Suppressor macrophage treated with lipopolysaccharide for 1 hour (primary cell): ENCODE measurements around the gene MROH2A.

Experiments used
- DNase-seq, 3 donors: peaks; one replicate each; pipeline ENCODE4 v3.0.0-alpha.2; 2020 to 2022

Gene MROH2A

GRCh38 chr2:233802132-233802815 is 24.1 kb downstream of the MROH2A start:
- DNase-seq = no peak

- no peak for DNase-seq
Measured at GRCh38 chr2:233803292-233803911, 25.3 kb downstream of the MROH2A start.

- no peak for DNase-seq
Measured at GRCh38 chr2:233803994-233804393, 25.9 kb downstream of the MROH2A start.

DNA sequence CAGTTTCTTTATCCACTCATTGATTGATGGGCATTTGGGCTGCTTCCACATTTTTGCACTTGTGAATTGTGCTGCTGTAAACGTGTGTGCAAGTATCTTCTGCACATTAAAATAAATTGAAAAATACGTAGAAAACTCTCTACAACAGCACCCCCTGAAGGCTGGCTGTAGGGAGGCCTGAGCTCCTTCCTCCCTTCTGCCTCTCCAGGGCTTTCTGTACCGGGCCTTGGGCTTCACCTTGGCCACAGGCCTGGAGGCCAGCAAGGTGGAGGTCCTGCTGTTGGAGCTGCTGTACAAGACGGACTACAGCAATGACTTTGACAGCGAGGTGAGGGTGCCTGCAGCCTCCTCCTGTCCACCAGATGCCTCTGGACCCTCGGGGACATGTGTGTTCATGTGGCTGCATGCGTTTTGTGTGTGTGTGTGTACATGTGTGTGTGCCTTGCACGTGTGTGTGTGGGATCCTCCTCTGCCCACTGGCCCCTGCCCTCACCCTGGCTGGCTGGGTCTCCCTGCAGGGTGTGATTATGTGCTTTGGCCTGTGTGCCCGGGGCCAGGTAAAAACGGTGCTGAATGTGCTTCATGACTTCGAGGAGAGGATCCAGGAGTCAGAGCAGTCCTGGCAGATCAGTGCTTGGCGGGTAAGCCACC is 29.2 kb downstream of the MROH2A start:
- DNase-seq = no peak

DNA sequence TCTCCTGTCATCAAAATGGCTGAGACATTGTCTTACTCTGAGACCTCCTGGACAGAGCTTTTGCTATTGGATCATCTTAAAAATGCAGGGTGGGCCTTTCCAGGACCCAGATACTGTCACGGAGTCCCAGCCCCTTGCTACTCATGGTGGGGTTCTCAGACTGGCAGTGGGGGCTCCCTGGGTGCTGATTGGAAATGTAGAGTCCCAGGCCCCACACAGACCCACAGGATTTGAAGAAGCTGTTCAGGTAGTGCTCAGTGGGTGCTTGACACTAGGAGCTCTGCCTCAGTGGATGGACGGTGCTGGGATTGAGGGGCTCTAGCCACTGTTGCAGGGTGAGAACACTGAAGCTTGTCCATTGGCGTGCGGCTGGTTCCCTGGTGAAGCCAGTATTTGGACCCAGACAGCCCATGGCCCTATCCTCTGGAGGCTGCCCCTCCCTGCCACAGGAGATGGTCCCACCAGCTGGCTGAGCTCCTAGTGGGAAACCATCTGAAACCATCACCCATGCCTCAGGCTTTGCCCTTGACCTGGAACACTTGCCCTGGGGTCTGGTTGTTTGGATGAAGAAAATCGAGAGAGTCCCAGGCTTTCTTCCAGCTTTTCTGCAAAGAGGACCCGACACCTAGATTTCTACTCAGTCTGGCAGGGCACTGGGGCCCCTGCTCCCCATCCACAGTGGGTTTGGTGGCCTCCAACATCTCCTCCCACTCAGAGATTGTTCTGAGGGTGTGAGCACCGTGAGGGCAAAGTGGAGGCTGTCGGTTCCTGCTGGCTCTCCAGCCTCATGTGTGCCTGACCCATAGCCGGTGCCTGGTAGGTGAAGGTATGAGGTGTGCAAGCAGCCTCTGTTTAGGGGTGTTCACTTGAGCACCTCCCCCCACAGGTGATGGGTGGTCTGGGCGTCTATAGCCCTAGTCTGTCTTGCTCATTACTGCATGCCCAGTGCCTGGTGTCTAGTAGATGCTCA is 30.1 kb downstream of the MROH2A start:
- no peak for DNase-seq

DNA sequence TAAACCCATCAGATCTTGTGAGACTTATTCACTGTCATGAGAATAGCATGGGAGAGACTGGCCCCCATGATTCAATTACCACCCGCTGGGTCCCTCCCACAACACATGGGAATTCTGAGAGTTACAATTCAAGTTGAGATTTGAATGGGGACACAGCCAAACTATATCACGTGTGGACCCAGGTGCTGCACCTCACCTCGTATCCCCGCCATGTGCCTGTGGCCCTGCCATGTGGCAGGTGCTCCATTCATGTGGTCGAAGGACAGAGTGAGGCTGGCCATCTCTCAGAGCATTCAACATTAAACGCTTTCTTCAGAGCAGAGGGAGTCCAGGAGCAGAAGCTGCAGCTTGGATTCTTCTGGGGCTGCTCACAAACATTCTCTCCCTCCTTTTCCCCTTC is 32.3 kb downstream of the MROH2A start:
- DNase-seq = peak in 1 of 3 donors; percentile 12

DNA sequence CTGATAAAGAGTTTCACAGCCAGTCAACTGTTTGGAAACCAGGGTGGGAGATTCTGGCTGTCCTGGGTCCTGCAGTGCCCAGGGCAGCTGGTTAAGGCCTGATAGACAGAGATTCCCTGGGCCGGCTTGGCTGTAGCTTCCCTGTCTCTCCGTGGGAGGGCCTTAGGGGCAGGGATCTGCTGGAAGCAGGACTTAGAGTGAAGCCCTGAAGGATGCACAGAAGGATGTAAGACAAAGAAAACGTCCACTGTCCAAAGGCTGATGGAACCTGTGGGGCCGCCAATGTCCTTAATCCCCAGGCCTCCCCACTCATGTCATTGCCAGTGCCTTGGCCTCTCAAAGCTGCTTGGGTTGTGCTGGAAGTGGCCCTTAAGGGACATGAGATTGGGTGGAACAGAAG is 33.0 kb downstream of the MROH2A start:
- no peak for DNase-seq

GRCh38 chr2:233811732-233812131 is 33.6 kb downstream of the MROH2A start:
- no peak for DNase-seq

DNA sequence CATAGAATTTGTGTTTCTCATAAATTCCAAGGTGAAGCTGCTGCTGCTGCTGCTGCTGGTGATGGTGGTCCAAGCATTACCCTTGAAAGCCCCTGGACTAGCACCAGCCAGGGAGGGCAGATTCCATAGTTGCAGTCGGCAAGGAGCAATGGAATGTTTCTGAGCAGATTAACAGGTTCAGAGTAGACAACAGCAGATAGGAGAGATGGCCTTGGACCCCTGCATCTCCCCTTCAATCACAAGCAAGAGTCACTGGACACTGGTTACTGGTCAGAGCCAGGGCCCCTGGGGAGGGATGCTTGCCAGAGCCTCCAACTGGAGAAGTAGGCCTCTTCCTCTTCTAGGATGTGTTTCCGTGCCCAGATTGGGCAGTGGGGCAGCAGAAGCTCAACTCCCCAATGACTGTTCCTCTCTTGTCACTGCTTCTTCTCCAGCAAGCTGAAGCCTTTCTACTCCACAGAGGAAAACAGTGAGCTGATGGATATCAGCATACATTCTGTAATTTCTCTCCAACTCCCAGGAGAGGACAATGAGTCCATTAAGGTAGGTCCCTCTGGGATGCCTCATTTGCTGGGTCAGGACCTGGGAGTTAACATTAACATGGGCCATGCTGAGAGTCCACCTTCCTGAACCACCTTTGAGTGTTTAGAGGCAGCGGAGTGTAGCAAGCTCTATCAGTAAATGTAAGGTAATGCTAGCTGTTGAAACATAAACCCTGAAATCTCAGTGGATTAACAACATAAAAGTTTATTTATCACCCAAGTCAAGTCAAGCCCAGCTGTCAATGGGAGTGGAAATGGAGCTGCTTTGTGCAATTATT is 35.3 kb downstream of the MROH2A start:
- DNase-seq = no peak

DNA sequence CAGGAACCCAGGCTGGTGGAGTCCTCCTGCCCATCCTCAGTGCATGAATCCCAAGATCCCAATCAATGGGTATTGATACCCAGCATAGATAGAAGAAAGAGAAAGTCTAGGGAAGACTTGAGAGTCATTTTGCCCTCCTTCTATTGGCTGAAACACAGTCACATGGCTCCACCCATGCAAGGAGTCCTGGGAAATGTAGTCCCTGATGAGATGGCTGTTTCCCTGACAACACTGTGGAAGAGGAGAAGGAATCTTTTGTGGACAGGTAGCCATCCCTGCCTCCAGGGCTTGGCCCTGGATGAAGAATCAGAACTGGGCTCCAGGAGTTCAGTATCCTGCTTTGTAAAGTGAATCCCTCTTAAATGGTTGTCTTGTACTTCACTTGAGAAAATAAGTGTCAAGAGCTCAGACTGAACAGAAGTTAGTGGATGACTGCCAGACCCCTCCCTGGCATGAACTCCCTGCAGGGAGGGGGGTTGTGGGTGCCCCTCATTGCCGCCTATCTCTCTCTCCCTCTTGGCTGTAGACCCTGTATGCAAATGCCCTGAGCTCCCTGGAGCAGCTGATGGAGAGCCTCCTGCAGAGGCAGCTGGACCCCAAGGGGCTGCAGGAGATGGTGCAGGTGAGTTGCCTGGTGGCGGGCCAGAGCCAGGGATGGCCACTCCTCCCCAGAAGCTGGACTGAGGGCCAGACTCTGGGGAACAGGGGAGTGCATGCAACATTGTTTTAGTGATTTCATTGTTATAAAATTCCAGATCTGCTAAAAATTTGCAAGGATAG is 36.1 kb downstream of the MROH2A start:
- DNase-seq = no peak

DNA sequence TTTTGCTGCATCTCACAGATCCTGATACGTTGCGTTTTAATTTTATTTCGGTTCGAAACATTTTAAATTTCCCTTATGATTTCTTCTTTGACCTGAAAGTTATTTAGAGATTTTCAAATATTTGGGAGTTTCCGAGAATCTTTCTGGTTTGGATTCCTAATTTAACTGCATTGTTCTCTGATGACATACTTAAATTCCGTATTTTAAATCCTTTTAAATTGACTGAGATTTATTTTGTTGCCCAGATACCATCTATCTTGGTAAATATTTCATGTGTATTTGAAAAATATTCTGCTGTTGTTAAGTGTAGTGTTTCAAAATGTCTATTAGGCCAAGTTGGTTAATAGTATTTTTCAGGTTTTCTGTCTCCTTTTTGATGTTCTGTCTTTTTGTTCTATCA is 37.7 kb downstream of the MROH2A start:
- no peak for DNase-seq

- no peak for DNase-seq
Measured at GRCh38 chr2:233816334-233816733, 38.2 kb downstream of the MROH2A start.

DNA sequence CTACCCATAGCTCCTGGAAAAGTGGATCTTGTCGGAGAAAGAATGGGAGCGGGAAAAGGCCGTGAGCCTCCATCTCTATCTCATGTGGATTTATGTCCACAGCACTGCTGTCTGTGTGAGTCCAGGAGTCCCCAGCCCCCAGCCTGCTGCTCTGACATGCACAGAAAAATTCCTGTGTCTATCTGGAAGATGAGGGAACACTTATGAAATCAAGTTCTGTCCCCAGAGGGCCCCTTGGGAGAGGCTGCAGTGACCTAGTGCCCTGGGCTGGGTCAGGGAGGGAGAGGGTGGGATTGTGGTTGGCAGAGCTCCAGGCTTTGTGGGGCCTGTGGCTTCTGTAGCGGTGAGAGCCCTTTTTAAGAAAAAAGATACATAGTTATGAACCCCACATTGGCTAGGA is 38.6 kb downstream of the MROH2A start:
- DNase-seq = no peak

DNA sequence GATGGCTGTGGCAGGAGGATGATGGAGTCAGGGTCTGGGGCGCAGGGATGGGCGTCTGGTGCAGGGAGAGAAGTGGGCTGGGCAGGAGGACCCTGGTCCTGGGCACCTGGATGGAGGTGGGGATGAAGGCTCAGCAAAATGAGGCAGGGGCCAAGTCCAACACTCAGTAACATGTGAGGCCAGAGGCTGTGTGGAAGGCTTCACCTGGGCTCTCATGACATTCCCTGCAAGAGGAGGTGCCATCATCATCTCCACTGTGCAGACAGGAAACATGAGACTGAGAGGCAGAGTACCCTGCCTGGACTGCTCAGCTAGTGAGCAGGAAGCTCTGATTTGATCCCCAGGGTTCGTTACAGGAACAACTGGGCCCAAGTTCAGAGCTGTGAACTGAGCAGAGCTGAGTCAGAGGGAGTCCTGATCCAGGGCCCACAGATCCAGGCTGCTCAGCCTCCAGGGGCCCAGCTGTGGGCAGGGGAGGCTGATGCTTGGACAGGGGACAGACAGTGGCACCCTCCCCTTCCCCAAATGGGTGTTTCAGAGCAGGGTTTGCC is 39.3 kb downstream of the MROH2A start:
- no peak for DNase-seq

DNA sequence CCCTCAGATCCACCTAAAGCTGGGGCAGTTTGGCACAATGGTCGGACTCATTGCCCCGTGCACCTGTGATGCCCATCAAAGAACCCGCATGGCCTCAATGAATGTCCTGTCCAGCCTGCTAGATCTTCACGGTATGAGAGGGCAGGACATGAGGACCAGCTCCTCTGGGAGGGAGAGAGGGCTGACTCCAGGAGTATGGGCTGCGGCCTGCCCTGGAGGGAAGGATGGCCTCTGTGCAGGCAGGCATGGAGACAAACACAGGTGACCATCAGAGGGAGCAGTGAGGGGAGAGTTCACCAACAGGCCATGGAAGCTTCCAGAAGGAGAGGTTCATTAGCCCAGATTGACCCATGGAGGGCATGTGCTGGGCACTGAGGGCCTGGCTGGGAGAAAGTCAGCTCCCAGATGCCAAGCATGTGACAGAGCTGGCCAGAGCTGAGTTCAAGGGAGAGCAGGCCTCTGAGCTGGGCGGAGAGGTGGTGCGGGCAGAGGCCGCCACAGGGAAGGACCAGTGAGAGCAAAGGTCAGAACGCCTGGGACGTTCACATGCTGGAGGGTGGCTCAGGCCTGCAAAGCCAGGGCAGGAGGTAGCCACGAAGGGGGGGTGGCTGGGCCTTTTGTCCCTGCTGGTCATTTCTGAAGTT is 40.0 kb downstream of the MROH2A start:
- no peak for DNase-seq

DNA sequence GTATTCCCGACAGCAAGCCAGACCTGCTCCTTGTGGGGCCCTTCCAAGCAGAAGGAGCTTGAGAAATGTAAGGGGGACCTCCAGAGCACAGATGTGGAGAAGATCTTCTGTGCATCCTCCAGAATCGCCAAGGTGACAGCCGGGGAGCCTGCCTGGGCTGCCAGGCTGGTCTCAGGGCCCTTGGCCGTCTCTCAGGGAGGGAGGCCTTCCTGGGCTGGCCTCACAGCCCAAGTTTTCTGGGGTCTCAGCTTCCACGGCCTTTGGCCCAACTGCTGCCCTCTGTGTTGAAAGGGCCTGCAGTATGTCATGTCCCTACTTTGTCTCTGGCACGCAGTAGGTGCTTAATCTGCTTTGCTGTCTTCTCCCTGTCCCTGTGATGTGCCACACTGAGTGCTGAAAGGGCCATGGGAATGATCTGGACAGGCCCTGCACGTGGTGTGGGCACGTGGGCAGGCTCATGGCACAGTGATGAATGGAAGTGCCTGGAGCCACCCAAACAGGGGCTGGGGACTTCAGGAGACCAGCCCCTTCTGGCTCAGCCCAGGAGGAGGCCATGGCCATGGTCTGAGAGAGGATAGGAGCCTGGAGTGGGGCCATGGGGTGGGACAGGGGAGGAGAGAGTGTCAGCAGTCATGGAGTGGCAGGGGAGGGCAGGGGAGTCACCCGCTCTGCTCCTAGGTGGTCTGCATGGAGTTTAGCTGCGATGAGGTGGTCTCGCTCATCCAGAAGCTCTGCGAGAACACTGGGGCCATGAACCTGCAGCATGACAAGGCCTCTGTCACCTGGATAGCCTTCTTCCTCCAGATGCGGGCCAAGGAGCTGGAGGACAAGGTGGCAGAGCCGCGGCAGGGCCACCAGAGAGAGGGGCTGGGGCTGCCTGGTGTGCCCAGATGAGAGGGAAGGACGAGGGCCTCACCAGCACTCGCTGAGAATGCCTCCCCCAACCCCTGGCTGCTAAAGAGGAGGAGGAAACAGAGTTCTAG is 40.8 kb downstream of the MROH2A start:
- no peak for DNase-seq

- no peak for DNase-seq
Measured at GRCh38 chr2:233819884-233820773, 42.0 kb downstream of the MROH2A start.

- no peak for DNase-seq
Measured at GRCh38 chr2:233820774-233821105, 42.6 kb downstream of the MROH2A start.
